ENCODE data around the gene CAMK2A. TPM values are rescaled to one million over a fixed set of nuclear protein-coding genes. Genes with fewer than 3 reads are reported as not detected.

The CAMK2A gene
- total RNA-seq, 6 experiments from 2014 or later: 0.10 to 0.26 (median 0.23) TPM; not detected in 3

DNA sequence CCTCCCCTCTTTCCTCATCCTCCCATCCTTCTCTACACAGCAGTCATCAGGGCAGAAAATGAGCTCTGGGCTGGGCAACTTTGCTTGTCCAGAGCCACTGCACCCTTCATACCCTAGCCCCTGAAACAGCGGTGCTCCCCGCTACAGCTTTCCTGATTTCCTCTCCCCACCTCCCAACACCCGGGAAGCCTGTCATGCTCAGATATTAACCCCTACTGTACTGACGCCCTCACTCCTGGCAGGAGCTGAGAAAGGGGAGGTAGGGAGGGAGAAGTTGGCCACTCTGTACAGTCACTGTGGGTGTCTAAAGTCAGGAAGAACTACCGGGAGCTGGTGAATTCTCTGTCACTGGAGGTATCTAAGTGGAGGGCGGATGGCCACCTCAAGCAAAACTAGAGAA is 782 bp downstream of the CAMK2A start:
- Histone ChIP-seq H3K9me3 (no peaks in the 10 kb centered on the region), H3K4me3 (no peak overlapping the region), H3K27me3 (no peaks in the 10 kb centered on the region), H3K36me3 (no peaks in the 10 kb centered on the region), H3K27ac (no peak overlapping the region), H3K4me1 (no peaks in the 10 kb centered on the region)
- DNase-seq (peak in 1 of 3 donors; percentile 9), ATAC-seq (no peak)
- intact Hi-C loops (cut with DNase I): no loop called here
- 39% methylated on average over 6 of the region's 6 CpGs for WGBS (ENCODE audit: insufficient coverage, low coverage, low lambda C conversion rate, missing lambda C conversion rate)
- no peak for TF ChIP-seq POLR2A (IDR thresholded peaks at IDR 0.05)
- TF ChIP-seq, protein P1, sequence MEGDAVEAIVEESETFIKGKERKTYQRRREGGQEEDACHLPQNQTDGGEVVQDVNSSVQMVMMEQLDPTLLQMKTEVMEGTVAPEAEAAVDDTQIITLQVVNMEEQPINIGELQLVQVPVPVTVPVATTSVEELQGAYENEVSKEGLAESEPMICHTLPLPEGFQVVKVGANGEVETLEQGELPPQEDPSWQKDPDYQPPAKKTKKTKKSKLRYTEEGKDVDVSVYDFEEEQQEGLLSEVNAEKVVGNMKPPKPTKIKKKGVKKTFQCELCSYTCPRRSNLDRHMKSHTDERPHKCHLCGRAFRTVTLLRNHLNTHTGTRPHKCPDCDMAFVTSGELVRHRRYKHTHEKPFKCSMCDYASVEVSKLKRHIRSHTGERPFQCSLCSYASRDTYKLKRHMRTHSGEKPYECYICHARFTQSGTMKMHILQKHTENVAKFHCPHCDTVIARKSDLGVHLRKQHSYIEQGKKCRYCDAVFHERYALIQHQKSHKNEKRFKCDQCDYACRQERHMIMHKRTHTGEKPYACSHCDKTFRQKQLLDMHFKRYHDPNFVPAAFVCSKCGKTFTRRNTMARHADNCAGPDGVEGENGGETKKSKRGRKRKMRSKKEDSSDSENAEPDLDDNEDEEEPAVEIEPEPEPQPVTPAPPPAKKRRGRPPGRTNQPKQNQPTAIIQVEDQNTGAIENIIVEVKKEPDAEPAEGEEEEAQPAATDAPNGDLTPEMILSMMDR (IDR thresholded peaks at IDR 0.05): no peak

DNA sequence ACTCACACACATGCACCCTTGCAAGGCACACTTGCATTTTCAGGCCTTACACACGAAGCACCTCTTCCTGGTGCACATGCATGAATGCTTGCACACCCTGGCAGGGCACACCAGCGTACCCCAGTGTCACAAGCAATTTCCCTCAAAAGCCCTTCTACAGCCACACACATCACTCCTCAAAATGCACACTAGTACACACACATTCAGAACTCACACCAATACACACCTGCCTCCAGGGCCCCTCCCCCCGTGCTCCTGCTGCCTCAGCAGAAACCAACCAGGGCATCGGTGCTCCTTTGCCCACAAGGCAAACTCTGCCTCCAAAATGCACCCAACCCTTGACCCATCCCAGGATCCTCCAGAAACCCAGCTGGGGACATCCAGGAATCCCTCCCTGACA is 1.2 kb downstream of the CAMK2A start:
- Histone ChIP-seq H3K27me3 (no peaks in the 10 kb centered on the region), H3K9me3 (no peaks in the 10 kb centered on the region), H3K36me3 (no peaks in the 10 kb centered on the region), H3K4me3 (no peak overlapping the region), H3K27ac (no peak overlapping the region), H3K4me1 (no peaks in the 10 kb centered on the region)
- 82% methylated on average over 4 of the region's 4 CpGs for whole genome bisulfite sequencing (ENCODE audit: insufficient coverage, low coverage, low lambda C conversion rate, missing lambda C conversion rate)
- intact Hi-C loops (cut with DNase I): no loop called here
- no peak for ATAC-seq
- TF ChIP-seq, protein P1 (IDR thresholded peaks at IDR 0.05): no peak
- TF ChIP-seq POLR2A (IDR thresholded peaks at IDR 0.05): no peak
- peak in 1 of 3 donors; percentile 11 for DNase-seq

DNA sequence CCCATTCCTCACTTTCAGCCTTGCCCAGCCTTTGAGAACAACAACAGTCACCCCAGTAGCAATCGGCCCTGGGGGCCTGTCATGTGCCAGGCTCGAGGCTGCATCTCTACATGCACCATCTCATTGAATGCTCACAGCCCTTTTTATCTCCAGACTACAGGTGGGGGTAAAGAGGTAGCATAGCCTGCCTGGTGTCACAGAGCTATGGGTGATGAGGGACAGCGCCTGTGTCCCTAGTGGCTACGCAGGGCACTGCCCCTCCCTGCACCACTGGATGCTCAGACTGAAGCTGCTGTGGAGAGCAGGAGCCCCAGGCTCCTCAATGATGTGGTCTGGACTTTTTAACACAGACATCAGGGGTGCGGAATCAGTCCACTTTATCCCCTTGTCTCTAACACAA is 2.8 kb downstream of the CAMK2A start:
- peak in 2 of 3 donors; percentile 30 to 48 for DNase-seq
- peak; percentile 66 to 87 (median 73) for ATAC-seq
- Histone ChIP-seq H3K27ac (no peak overlapping the region), H3K36me3 (no peaks in the 10 kb centered on the region), H3K9me3 (no peaks in the 10 kb centered on the region), H3K4me3 (no peak overlapping the region), H3K27me3 (no peaks in the 10 kb centered on the region), H3K4me1 (no peaks in the 10 kb centered on the region)
- TF ChIP-seq POLR2A (IDR thresholded peaks at IDR 0.05): no peak
- TF ChIP-seq, protein P1 (IDR thresholded peaks at IDR 0.05): peak; percentile 24 to 32 (median 32)
- intact Hi-C loops (cut with DNase I): no loop called here
- 62% methylated on average over 3 of the region's 5 CpGs for WGBS (ENCODE audit: insufficient coverage, low coverage, low lambda C conversion rate, missing lambda C conversion rate)

DNA sequence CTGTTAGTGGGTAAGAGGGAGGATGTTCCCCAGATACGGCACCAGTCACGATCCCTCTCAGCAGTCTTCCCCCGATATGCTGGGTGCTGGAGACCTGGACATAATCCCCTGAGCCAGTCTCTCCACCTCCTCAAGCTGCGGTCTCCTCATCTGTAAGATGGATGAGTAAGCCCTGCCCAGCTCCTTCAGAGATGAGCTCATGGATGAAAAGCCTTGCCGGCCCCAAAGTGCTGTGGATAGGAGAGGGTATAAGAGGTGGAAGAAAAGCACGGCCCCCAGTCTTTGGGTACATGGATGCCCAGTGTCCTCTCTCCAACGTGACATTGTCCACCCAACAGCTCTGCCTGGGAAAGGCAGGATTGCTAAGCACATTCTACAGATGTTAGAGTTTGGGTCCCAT is 4.5 kb downstream of the CAMK2A start:
- no peaks in the 10 kb centered on the region for H3K36me3 ChIP-seq

More for the DNA sequence above, 4.5 kb downstream of the CAMK2A start:
- ATAC-seq (no peak), DNase-seq (peak in 1 of 3 donors; percentile 26)
- H3K4me1 ChIP-seq: no peaks in the 10 kb centered on the region
- no peaks in the 10 kb centered on the region for H3K9me3 ChIP-seq
- WGBS (ENCODE audit: insufficient coverage, low coverage, low lambda C conversion rate, missing lambda C conversion rate): 89% methylated on average over 3 of the region's 7 CpGs
- TF ChIP-seq, protein P1 (IDR thresholded peaks at IDR 0.05): no peak
- no peak for TF ChIP-seq POLR2A (IDR thresholded peaks at IDR 0.05)
- H3K27me3 ChIP-seq: no peaks in the 10 kb centered on the region
- H3K4me3 ChIP-seq: no peak overlapping the region
- intact Hi-C loops (cut with DNase I): no loop called here
- no peak overlapping the region for H3K27ac ChIP-seq
